NCI-H1105 (cell line): Measurements from ENCODE around the gene CHST7.
A peak's percentile ranks its signal among the peaks of the same experiment; 100 is the strongest.

Source experiments
- DNase-seq: peaks from one replicate; lab custom pipeline; 2025; lab: John Stamatoyannopoulos, UW

The CHST7 gene

GRCh38 chrX:46573892-46574773 is 568 bp downstream of the CHST7 start:
- DNase-seq, result peak; percentile 45

GRCh38 chrX:46574774-46575381 is 1.3 kb downstream of the CHST7 start:
- DNase-seq, result peak; percentile 71

DNA sequence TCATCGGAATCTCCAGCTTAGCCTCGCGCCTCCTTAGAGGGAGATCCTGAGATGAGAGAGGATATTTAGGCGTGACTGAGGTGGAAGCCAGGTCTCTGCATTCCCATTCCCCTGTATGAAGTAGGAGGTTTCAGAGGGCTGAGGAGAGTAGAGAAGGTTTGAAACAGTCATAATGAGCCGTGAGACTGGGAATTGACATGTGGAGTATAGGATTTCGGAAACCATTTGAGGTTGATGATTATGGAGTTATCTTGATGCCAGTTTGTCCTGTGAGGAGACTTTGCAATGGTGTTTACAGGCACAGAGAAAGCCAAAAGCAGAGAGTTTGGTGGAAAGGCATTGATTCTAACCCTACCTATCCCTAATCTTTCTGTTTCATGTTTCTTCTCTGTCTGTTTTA is 2.0 kb downstream of the CHST7 start:
- no peak for DNase-seq

DNA sequence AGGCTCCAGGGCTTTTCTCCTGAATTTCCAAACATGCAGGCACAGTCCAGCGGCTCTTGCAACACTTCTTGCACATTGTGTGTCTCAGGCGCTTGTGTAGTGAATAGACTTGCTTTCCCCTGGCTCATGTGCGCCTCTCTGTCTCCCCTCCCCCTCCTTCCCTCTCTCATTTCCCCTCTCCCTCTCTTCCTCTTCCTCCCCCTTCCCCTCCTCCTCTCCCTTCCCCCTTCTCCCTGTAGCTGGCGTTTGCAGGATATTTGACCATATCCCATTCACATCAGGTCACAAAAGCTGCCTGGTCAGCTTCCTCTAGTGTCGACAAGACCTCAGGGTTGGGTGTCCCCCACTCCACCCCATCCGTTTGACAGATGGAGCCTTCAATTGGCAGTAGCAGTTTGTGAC is 2.4 kb downstream of the CHST7 start:
- no peak for DNase-seq

- no peak for DNase-seq
These were observed 2.9 kb downstream of the CHST7 start for GRCh38 chrX:46576458-46576857.

GRCh38 chrX:46577221-46578005 is 3.8 kb downstream of the CHST7 start:
- DNase-seq, result no peak

DNA sequence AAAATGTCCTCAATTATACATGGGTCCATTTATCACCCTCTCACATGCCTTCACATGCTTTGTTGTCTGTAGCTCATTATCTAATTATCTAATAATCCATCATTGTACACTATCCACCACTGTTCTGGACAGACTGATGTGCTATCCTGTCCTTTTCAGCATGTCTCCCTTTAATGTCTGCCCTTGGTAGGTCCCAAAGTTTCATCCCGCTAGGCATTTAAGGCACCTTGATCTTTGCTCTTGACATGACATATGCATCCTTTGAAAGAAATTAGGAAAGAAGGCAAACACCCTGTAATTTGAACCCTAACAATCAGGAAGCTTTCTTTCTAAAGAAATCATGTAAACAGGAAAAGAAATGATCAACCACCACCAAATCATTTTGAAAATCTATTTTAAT is 5.7 kb downstream of the CHST7 start:
- DNase-seq, result no peak

- DNase-seq, result no peak
These were observed 7.0 kb downstream of the CHST7 start for GRCh38 chrX:46580613-46581012.

- DNase-seq, result no peak
These were observed 8.8 kb downstream of the CHST7 start for GRCh38 chrX:46582325-46582724.

GRCh38 chrX:46582966-46583365 is 9.4 kb downstream of the CHST7 start:
- DNase-seq, result no peak

DNA sequence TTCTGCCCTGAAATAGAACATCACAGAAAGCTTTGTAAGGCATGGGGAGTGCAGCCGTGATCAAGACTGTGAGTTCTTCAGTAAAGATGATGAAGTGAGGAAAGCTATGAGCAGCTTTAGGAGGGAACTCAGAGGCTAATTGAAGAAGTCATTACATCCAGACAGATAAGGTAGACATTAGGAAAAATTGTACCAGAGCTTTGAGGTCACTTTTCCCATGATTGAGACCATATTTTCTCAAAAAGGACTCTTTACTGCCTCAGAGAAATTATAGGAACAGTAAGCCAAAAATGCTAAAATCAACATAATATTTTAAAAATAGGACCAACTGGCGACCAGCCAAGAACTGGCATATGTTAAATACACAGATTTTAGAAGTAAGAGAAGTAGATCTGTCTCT is 11.2 kb downstream of the CHST7 start:
- no peak for DNase-seq

DNA sequence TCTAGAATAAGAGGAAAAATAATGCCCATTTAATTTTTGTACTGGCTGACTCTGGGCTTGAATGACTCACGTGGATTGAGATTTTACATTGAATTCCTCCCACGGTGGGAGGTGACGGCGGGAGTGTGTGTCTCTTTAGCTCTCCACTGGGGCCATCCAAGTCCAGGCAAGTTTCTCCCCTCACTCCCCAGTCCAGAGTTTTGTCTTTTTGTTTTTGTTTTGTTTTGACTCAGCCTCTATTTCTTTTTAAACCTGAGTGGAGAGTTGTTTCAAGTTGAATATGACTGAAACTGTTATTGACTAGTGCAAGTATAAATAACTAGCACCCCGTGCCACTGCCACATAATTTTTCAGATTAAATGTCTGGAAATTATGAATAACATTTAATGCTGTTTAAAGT is 13.6 kb downstream of the CHST7 start:
- no peak for DNase-seq

DNA sequence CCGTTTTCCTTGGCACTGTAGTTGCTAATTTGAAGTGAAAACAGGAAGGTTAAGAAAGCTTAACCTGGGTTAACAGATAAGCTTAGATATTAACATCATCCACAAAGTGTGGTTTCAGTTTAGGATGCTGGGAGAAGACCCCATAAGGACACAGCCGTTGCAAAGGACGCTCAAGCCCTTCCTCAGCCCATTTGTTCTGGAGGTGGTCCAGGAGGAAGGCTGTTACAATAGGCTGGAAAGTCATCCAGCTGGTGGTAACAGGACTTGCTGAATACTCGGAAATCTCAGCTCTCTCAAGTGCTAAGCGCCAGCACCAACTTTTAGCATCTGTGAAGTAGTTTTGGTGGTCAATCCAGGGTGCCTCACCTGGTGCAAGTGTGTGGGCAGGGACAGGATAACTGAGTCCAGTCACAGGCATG is 14.2 kb downstream of the CHST7 start:
- DNase-seq, result no peak

DNA sequence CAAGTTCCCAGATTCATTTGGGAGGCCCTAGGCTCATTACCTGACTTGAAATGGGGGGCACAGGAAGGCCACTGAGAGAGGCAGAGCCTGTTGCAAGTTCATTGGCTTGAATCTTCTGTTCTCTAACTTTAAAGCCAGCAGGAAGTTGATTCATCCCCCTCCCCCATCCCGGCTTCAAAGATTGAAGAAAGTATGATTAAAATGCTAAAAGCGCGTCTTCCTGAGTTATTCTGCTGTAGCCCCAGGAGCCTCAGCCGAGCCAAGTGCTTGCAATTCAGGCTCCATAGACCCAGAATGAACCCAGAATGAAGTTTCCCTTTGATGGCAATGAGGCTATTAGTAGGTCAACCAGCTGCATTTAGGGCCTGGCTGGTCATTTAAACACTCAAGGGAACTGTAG is 14.7 kb downstream of the CHST7 start:
- no peak for DNase-seq

DNA sequence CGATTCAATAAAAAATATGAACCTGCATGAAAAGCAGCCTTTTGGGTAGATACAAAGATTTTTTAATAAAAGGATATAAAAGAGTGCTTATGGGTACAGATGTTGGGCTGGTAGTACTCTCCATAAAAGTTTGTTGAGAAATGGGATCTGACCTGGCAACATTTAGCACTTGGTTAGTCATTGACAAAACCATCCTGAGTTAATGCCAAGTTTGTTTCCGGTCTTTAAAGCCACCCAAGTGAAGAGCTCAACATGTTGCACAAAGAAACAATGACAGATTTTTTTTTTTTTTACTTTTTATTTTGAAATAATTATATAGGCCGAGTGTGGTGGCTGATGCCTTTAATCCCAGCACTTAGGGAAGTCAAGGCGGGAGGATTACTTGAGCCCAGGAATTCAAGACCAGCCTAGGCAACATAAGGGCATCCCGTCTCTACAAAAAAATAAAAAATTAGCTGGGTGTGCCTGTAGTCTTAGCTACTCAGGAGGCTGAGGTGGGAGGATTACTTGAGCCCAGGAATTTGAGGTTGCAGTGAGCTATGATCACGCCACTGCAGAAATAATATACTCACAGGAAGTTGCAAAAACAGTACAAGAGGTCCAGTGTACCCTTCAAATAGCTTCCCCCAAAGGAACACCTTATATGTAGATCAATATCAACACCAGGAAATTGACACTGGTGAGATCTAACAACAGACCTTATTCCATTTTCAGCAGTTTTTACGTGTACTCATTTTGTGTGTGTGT is 16.6 kb downstream of the CHST7 start:
- no peak for DNase-seq

DNA sequence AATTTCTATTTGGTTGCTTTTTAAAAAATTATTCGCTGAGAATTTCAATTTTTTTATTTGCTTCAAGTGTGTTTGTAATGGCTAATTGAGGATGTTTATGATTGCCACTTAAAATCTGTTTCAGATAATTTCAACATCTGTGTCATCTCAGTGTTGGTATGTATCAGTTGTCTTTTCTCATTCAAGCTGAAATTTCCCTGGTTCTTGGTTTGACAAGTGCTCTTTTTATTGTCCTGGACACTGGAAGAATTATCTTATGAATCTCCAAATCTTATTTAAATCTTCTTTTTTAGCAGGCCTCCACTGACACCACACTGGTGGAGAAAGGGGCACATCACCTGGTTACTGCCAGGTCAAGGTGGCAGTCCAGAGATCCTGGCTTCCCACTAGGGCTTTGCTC is 21.5 kb downstream of the CHST7 start:
- DNase-seq, result no peak

DNA sequence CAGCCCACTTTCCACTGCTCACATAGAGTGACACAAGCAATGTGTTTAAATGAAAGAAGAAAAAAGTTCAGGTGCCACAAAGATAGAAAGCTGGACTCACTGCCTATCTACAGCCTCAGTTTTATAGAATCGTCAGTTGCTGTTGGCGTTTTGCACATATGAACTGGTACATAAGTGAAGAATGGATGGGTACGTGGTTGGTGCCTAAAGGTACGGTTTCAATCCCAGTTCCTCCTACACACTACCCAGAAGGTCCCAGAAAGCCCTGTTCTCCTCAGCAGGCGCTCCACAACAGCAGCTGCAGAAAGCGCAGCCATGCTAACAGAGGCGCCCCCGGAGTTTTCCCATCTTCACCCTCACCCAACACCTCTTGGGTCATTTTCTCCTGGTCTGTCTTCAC is 23.6 kb downstream of the CHST7 start:
- DNase-seq, result no peak

- no peak for DNase-seq
These were observed 24.2 kb downstream of the CHST7 start for GRCh38 chrX:46597771-46598170.

GRCh38 chrX:46599051-46599560 is 25.5 kb downstream of the CHST7 start:
- DNase-seq, result no peak

DNA sequence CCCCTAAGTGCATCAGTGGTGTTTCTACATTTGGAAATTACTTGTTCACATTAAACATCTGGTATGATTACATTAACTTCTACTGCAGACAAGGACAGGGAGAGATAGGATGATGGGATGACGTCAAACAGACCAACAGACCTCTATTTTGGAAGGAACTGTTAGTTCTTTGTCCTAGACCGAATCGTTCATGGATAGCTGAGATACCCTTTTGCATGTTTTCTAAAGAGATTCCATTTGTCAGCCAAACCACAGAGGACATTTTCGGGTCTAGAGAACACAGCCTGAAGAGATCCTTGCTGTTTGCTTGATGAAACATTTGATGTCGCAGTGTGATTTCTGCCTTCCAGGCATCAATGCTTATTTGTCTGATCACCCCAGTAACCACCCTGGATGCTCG is 27.7 kb downstream of the CHST7 start:
- DNase-seq, result no peak

DNA sequence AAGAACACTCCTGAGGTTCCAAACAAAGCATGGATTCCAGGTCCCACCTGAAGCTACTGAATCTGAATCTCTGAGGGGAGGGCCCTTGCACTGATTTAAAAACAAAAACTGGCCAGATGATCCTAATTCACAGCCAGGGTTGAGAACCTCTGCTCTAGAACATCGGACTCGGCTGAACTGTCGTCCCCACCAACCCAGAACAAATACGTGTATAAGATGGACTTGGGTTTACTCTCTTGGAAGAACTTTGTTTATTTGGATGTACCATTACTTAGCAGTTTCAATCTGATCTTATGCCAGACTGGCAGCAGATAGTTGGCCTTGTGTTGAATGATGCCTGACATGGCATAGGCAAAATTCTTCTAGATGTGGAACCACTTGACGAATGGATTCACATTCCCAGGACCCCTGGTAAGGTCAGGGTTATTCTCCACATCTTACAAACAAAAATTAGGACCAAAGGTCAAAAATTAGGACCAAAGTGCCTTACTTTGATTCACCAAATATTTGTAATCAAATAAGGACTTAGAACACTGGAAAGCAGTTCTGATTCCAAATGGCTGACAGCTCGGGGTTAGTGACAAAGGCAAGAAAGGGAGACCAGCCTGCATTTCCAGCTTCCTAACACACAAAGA is 29.0 kb downstream of the CHST7 start:
- DNase-seq, result no peak
